Measurements from ENCODE around the gene GRID1. TPM values are rescaled to one million over a fixed set of nuclear protein-coding genes. Genes with fewer than 3 reads are reported as not detected.
"Not testable (repeated sequence)": the region's sequence is repeated elsewhere in the genome, so short reads cannot be mapped to it uniquely, and the experiment has no call there.

GRID1 gene
- total and polyA plus RNA-seq, 2 donors, result 2.4 to 3.9 TPM

DNA sequence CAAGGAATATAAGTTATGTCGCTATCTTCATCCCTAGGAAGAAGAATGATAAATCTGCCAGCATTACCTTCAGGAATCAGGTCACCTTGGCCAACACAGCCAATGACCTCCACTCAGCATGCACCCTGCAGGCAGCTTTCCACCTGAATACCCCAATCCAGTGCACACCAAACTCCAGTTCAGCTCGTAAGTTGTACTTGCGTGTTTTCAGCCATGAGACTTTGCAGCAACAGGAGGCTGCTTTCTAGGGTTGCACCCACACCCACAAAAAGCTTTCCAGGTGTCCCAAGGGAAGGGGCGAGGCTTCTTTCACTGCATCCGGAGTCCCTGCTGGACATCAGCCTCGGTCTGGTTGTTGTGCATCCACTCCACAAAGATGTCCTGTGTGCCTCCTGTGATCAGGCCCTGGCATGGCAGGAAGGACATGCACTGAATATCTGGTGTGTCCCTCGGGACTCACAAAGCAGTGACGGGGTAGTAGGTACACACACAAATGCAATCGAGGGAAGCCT lies 282.9 kb downstream of the GRID1 start:
- Histone ChIP-seq H3K4me3 (ENCODE audit: low read depth, low read length) (no peak overlapping the region), H3K4me1 (ENCODE audit: insufficient read depth) (no peaks in the 10 kb centered on the region), H3K27ac (ENCODE audit: low read depth) (no peak overlapping the region), H3K36me3 (ENCODE audit: insufficient read depth) (no peaks in the 10 kb centered on the region)
- no peak for DNase-seq (ENCODE audit: extremely low spot score)
- WGBS, result 83% methylated on average over 9 of the region's 9 CpGs

DNA sequence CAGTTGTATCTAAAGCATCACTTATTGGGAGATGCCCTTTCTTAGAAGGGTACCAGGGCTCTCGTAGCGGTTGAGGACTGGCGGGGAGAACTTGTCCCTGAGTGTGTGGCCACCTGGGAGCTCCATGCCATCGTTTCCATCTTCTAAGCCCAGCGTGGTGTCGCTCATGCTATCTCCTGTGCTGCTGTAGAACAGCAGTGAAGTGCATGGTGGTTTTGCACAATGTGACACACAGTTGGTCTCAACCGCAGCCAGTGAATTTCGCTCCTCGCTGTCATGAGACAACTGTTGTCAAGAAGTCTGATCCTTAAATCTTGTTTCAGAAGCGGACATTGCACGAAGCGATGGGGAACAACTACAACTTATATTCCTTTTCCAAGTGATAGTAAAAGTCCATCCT lies 283.4 kb downstream of the GRID1 start:
- Histone ChIP-seq H3K36me3 (ENCODE audit: insufficient read depth) (no peaks in the 10 kb centered on the region), H3K4me1 (ENCODE audit: insufficient read depth) (no peaks in the 10 kb centered on the region), H3K4me3 (ENCODE audit: low read depth, low read length) (no peak overlapping the region), H3K27ac (ENCODE audit: low read depth) (no peak overlapping the region)
- no peak for DNase-seq (ENCODE audit: extremely low spot score)
- WGBS, result 82% methylated on average over 12 of the region's 12 CpGs

- no peak for DNase-seq (ENCODE audit: extremely low spot score)
- no peaks in the 10 kb centered on the region for H3K4me1 ChIP-seq (ENCODE audit: insufficient read depth)
- no peaks in the 10 kb centered on the region for H3K36me3 ChIP-seq (ENCODE audit: insufficient read depth)
- no peak overlapping the region for H3K27ac ChIP-seq (ENCODE audit: low read depth)
- H3K4me3 ChIP-seq (ENCODE audit: low read depth, low read length), result no peak overlapping the region
- 87% methylated on average over 3 of the region's 3 CpGs for WGBS
These were observed 284.0 kb downstream of the GRID1 start for GRCh38 chr10:86082556-86082955.

DNA sequence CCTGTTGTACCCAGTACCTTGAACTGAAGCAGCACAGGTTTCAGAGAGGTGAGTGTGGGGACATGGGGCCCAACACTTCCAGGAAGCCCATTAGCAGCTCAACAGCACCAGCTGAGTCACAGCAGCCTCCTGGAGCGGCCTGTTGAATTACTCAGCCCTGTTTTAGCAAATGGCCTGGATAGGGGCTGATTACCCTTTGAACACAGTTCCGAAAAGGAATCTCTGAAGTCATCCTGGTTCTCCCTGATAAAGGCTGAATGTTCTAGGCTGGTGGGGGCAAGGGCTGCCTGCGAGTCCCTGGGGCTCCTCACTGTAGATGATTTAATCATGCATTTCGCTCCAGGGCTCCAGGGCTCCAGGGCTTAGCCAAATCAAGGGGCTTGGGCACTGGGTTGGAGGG lies 287.5 kb downstream of the GRID1 start:
- DNase-seq (ENCODE audit: extremely low spot score), result no peak
- no peak overlapping the region for H3K4me3 ChIP-seq (ENCODE audit: low read depth, low read length)
- no peaks in the 10 kb centered on the region for H3K36me3 ChIP-seq (ENCODE audit: insufficient read depth)
- 59% methylated on average over 4 of the region's 4 CpGs for WGBS
- H3K4me1 ChIP-seq (ENCODE audit: insufficient read depth), result no peaks in the 10 kb centered on the region
- no peak overlapping the region for H3K27ac ChIP-seq (ENCODE audit: low read depth)

- 73% methylated on average over 5 of the region's 5 CpGs for WGBS
- no peak for DNase-seq (ENCODE audit: extremely low spot score)
These were observed 288.0 kb downstream of the GRID1 start for GRCh38 chr10:86078639-86079035.

DNA sequence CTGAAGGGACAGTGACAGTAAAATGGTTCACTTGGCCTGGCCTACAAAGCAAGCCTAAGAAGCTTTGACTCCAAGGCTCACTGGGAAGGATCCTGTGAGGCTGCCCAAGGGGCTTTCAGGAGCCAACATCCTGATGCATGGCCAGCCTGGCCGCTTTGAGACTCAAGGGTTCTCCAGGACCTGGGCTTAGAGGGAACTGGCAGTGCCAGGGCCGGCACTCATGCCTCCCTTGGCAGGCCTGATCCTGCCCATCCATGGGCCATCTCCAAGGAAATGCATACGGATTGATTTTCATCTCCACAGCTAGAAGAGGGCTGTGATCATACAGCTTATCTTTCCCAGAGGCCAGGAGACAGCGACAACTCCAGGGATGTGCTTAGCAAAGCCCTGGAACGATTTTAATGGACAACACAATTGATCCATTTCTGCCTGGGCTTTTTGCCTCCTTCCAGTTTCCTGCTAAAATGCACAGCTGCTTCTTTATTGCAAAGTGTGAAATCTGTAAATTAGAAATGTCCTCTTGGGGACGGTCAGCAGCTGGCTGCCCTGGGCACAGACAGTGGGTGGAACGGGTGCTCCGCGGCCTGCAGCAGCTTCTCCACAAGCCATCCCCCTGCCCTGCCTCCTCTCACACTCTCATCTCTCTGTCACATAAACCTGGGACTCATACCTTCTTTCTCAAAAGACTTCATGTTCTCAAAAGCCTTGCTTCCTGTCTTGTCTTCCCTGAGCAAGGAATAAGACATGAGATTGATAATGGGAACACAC lies 288.5 kb downstream of the GRID1 start:
- H3K4me3 ChIP-seq (ENCODE audit: low read depth, low read length), result no peak overlapping the region
- 78% methylated on average over 9 of the region's 9 CpGs for WGBS
- DNase-seq (ENCODE audit: extremely low spot score), result no peak
- H3K27ac ChIP-seq (ENCODE audit: low read depth), result no peak overlapping the region
- no peaks in the 10 kb centered on the region for H3K36me3 ChIP-seq (ENCODE audit: insufficient read depth)
- H3K4me1 ChIP-seq (ENCODE audit: insufficient read depth), result no peaks in the 10 kb centered on the region

More at GRCh38 chr10:86078639-86079035, 288.0 kb downstream of the GRID1 start:
- no peaks in the 10 kb centered on the region for H3K36me3 ChIP-seq (ENCODE audit: insufficient read depth)
- no peak overlapping the region for H3K4me3 ChIP-seq (ENCODE audit: low read depth, low read length)
- H3K4me1 ChIP-seq (ENCODE audit: insufficient read depth), result no peaks in the 10 kb centered on the region
- no peak overlapping the region for H3K27ac ChIP-seq (ENCODE audit: low read depth)

DNA sequence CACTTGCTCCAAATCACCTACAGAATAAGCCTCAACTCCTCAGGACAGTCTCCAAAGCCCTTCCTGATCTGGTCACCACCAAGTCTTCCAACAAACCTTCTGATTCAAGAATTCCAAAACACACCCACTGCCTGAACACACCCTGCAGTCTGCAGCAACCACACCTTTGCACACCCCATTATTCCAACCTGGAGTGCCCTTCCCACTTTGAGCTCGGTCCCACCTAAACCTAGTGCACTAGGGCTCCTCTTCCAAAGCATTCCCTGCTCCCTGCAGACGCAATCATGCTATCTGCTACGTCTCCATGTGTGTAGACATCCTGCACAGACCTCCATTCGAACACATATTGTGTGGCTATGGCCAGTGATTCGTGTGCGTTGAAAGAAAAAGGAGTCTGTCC lies 289.3 kb downstream of the GRID1 start:
- no peak overlapping the region for H3K4me3 ChIP-seq (ENCODE audit: low read depth, low read length)
- no peaks in the 10 kb centered on the region for H3K36me3 ChIP-seq (ENCODE audit: insufficient read depth)
- WGBS, result 87% methylated on average over 6 of the region's 6 CpGs
- no peak overlapping the region for H3K27ac ChIP-seq (ENCODE audit: low read depth)
- DNase-seq (ENCODE audit: extremely low spot score), result no peak
- no peaks in the 10 kb centered on the region for H3K4me1 ChIP-seq (ENCODE audit: insufficient read depth)

- not testable (repeated sequence) for H3K27ac ChIP-seq (ENCODE audit: low read depth); DNase-seq (ENCODE audit: extremely low spot score); H3K4me1 ChIP-seq (ENCODE audit: insufficient read depth); H3K36me3 ChIP-seq (ENCODE audit: insufficient read depth); H3K4me3 ChIP-seq (ENCODE audit: low read depth, low read length)
- 91% methylated on average over 4 of the region's 4 CpGs for WGBS
These were observed 290.1 kb downstream of the GRID1 start for GRCh38 chr10:86076497-86076896.

DNA sequence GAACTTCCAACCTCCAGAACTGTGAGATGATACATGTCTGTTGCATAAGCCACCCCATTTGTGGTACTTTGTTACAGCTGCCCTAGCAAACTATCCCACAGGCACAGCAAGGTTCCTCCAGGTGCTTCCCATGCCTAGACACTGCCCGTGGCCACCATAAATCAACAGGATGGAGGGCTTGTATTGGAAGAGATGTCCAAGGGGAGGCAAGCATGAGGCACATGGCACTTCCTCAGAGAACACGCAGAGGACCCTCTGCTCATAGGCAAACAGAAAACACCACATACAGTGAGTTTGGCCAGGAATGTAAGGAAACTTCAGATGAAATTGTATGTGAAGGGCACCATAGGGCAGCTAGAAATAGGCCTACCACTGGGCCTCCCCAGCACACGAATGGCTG lies 291.1 kb downstream of the GRID1 start:
- H3K36me3 ChIP-seq (ENCODE audit: insufficient read depth), result no peaks in the 10 kb centered on the region
- no peak overlapping the region for H3K27ac ChIP-seq (ENCODE audit: low read depth)
- 80% methylated on average over 3 of the region's 3 CpGs for WGBS
- H3K4me1 ChIP-seq (ENCODE audit: insufficient read depth), result no peaks in the 10 kb centered on the region
- DNase-seq (ENCODE audit: extremely low spot score), result no peak
- H3K4me3 ChIP-seq (ENCODE audit: low read depth, low read length), result no peak overlapping the region

DNA sequence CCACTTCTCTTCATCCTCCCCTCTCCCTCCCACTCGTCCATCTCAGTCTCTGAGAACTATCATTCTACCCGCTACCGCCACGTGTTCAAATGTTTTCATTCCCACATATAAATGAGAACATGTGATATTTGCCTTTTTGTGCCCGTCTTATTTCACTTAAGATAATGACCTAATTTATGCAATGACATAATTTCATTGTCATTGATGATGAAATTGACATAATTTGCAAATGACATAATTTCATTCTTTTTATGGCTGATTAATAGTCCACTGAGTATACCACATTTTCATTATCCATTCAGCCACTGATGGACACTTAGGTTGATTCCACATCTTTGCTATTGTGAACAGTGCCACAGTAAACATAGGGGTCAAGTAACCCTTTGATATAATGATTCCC lies 292.3 kb downstream of the GRID1 start:
- Histone ChIP-seq H3K27ac (ENCODE audit: low read depth) (no peak overlapping the region), H3K36me3 (ENCODE audit: insufficient read depth) (no peaks in the 10 kb centered on the region), H3K4me1 (ENCODE audit: insufficient read depth) (no peaks in the 10 kb centered on the region), H3K4me3 (ENCODE audit: low read depth, low read length) (no peak overlapping the region)
- WGBS, result 84% methylated on average over 5 of the region's 5 CpGs
- DNase-seq (ENCODE audit: extremely low spot score), result no peak

GRCh38 chr10:86073199-86073977 lies 293.2 kb downstream of the GRID1 start:
- no peak overlapping the region for H3K4me3 ChIP-seq (ENCODE audit: low read depth, low read length)
- no peak overlapping the region for H3K27ac ChIP-seq (ENCODE audit: low read depth)
- WGBS, result 73% methylated on average over 7 of the region's 7 CpGs
- H3K4me1 ChIP-seq (ENCODE audit: insufficient read depth), result no peaks in the 10 kb centered on the region
- H3K36me3 ChIP-seq (ENCODE audit: insufficient read depth), result no peaks in the 10 kb centered on the region
- DNase-seq (ENCODE audit: extremely low spot score), result no peak

GRCh38 chr10:86072413-86072812 lies 294.2 kb downstream of the GRID1 start:
- 51% methylated on average over 5 of the region's 5 CpGs for WGBS
- no peak for DNase-seq (ENCODE audit: extremely low spot score)

DNA sequence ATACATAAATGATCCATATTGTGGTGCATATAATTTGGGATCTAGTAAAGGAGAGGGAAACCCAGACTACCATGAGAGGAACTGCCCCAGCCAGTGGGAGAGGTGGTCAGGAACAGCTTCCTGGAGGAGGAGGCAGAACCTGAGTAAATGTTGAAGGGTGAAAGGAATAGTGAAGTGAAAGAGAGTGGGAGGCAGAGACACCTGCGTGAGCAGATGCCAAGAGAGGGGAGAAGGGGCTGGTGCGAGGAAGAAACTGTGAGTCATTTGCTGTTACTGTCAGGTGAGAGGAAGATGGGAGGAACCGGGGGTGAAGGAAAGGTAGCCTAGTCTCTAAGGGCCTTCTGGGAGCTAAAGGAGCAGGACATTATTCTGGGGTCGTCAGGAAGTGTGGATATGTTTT lies 294.8 kb downstream of the GRID1 start:
- Histone ChIP-seq H3K4me1 (ENCODE audit: insufficient read depth) (no peaks in the 10 kb centered on the region), H3K27ac (ENCODE audit: low read depth) (no peak overlapping the region), H3K36me3 (ENCODE audit: insufficient read depth) (no peaks in the 10 kb centered on the region), H3K4me3 (ENCODE audit: low read depth, low read length) (no peak overlapping the region)
- DNase-seq (ENCODE audit: extremely low spot score), result no peak
- WGBS, result 64% methylated on average over 4 of the region's 4 CpGs

More at GRCh38 chr10:86072413-86072812, 294.2 kb downstream of the GRID1 start:
- no peak overlapping the region for H3K27ac ChIP-seq (ENCODE audit: low read depth)
- H3K4me1 ChIP-seq (ENCODE audit: insufficient read depth), result no peaks in the 10 kb centered on the region
- H3K36me3 ChIP-seq (ENCODE audit: insufficient read depth), result no peaks in the 10 kb centered on the region
- no peak overlapping the region for H3K4me3 ChIP-seq (ENCODE audit: low read depth, low read length)

DNA sequence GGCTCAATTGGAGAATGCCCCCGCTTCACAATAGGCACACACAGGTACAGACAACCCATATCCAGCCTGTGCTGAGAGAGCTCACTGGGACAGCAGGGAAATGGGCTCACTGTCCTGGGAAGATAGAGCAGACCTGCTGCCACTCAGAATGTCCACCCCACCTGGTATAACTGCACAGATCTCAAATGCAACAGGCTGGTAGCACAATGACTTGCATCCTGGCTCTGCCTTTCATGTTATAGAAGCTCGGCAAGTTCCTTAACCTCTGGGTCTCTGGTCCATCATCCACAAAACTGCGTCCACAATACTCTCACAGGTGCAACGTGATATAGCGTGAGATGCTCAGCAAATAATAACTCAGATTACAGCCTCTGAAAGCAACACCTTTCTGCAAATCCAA lies 295.4 kb downstream of the GRID1 start:
- H3K27ac ChIP-seq (ENCODE audit: low read depth), result no peak overlapping the region
- no peak for DNase-seq (ENCODE audit: extremely low spot score)
- 86% methylated on average over 5 of the region's 5 CpGs for WGBS
- no peaks in the 10 kb centered on the region for H3K36me3 ChIP-seq (ENCODE audit: insufficient read depth)
- no peak overlapping the region for H3K4me3 ChIP-seq (ENCODE audit: low read depth, low read length)
- no peaks in the 10 kb centered on the region for H3K4me1 ChIP-seq (ENCODE audit: insufficient read depth)

Measured in urinary bladder (tissue), 4 donors.